KG1 (cell line): ENCODE data around the gene GSTT4.
"Not testable (repeated sequence)": the region's sequence is repeated elsewhere in the genome, so short reads cannot be mapped to it uniquely, and the experiment has no call there.

Experiments used
- DNase-seq: peaks from one replicate; lab custom pipeline; 2025; lab: John Stamatoyannopoulos, UW

GSTT4 gene

DNA sequence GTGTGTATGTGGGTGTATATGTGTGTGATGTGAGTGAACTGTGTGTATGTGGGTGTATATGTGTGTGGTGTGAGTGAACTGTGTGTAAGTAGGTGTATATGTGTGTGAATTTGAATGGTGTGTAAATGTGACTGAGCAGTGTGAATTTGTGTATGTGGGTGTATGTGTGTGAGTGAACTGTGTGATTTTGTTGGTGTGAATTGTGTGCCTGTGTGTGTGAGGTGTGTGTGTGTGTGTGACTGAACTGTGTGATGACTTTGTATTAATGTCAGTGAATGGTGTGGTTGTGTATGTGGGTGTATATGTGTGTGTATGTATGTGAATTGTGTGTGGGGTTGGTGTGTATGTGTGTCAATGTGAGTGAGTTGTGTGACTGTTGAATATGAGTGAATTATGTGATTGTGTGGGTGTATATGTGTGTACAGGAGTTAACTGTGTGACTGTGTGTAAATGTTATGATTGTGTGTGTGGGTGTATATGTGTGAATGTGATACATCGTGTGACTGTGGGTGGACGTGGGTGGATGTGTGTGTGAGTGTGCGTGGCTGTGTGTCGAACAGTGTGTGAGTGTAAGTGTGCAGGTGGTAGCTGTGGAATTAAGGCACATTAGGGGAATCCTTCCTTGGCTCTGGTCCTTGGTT, 18.6 kb downstream of the GSTT4 start:
- DNase-seq = not testable (repeated sequence)

DNA sequence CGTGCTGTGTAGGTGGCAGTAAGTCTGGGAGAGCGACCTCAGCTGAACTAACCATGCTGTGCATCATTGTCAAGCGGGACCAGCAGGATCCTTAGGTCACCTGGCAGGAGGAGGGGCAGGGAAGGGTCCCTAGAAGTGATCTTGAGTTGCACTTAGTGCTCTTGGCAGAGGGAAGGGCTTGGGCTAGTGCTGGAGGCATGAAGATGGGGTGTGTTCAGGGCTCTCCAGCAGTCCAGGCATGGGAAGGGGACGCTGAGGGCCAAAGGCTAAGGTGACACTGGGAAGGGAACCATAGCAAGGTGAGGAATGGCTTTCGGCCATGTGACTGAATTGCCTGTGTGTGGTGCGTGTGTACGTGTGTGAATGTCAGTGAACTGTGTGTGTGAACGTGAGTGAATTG, 19.2 kb downstream of the GSTT4 start:
- DNase-seq = not testable (repeated sequence)

DNA sequence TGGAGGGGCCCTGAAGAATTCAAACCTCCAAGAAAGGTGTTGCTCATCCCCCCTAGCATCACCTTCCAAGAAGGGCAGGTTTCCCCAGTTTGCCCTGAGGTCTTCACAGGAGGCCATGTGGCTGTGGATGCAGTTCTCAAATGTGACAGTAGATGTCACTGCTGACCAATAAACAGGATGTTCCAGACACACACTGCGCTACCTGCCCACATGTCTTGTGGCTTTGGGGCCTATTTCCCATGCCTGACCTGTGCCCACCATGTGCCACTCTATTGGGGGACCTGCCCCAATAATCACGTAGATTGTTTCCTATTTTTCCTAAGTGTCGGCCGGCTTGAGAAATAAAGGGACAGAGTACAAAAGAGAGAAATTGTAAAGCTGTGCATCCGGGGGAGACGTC, 20.8 kb downstream of the GSTT4 start:
- no peak for DNase-seq

GRCh38 chr22:23980567-23980966, 24.7 kb downstream of the GSTT4 start:
- DNase-seq = not testable (repeated sequence)

- DNase-seq = not testable (repeated sequence)
Observed at GRCh38 chr22:23979557-23980240, 25.6 kb downstream of the GSTT4 start, which contains the start of gene GSTT2. Gene GSTT2, plus strand, starts transcription at chr22:23980134.

GRCh38 chr22:23977304-23977703, 27.9 kb downstream of the GSTT4 start:
- not testable (repeated sequence) for DNase-seq

DNA sequence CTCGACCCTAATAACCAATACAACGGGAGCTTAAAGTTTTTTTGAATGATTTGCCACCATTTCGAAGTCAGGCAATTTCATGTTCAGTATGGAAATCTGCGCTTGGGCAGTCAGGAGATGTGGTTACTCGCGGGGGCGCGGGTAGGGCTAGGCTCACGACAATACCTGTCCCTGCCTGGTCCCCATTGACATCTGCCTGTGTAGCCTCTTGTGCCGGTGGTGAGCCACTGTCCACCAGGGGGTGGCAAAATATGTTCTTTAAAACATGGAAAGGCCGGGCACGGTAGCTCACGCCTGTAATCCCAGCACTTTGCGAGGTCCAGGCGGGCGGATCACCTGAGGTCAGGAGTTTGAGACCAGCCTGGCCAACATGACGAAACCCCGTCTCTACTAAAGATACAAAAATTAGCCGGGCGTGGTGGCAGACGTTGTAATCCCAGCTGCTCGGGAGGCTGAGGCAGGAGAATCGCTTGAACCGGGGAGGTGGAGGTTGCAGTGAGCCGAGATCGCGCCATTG, 30.4 kb downstream of the GSTT4 start:
- not testable (repeated sequence) for DNase-seq

DNA sequence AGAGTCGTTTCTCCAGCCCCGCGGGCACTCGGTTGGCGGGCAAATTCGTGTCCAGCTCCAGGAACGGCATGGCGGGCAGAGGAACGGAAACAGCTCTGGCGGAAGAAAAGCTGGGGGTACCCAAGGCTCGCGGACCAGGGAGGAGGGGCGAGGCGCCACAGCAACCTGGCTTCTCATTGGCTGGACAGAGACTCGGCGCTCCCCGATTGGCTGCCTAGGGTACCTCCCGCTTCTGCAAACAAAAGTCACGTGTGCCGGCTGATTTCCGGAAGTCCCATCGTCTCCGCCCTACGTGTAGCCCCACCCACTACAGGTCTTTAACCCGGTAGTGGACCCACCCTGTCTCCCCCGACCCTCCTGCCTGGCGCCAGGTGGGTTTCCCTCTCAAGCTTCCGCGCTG, 30.9 kb downstream of the GSTT4 start, which contains the start of gene DDT:
TSS of gene DDT (minus strand) at position 97 of the 400 bp plus-strand sequence. CDS start at position 70, 27 bp downstream.
- not testable (repeated sequence) for DNase-seq

- not testable (repeated sequence) for DNase-seq
Observed at GRCh38 chr22:23971927-23972326, 33.3 kb downstream of the GSTT4 start.

GRCh38 chr22:23970816-23971486, 34.3 kb downstream of the GSTT4 start:
- DNase-seq = no peak

GRCh38 chr22:23970201-23970641, 35.0 kb downstream of the GSTT4 start:
- no peak for DNase-seq

DNA sequence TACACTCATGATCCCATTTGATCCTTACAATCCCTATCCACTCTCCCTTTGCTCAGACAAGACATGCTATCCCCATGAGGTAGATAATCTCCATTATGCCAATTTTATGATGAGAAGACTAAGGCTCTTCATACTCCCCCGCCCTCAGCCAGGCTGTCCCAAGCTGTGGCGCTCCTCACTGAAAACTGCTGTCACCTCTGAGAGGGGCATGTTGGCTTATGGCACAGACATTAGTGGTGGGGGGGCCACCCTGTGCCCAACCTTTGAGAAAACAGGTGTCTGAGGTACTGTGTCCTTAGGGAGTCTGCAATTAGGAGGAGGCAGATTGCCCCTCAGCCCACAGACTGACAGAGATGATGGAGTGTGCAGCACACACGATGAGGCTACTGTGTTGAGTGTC, 36.2 kb downstream of the GSTT4 start:
- no peak for DNase-seq

- DNase-seq = not testable (repeated sequence)
Observed at GRCh38 chr22:23966568-23966967, 38.7 kb downstream of the GSTT4 start, which contains the start of gene DDTL. Gene DDTL, plus strand, starts transcription at chr22:23966888. Its CDS starts 27 bp downstream, at chr22:23966915.

DNA sequence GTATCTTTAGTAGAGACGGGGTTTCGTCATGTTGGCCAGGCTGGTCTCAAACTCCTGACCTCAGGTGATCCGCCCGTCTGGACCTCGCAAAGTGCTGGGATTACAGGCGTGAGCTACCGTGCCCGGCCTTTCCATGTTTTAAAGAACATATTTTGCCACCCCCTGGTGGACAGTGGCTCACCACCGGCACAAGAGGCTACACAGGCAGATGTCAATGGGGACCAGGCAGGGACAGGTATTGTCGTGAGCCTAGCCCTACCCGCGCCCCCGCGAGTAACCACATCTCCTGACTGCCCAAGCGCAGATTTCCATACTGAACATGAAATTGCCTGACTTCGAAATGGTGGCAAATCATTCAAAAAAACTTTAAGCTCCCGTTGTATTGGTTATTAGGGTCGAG, 39.2 kb downstream of the GSTT4 start:
- not testable (repeated sequence) for DNase-seq

DNA sequence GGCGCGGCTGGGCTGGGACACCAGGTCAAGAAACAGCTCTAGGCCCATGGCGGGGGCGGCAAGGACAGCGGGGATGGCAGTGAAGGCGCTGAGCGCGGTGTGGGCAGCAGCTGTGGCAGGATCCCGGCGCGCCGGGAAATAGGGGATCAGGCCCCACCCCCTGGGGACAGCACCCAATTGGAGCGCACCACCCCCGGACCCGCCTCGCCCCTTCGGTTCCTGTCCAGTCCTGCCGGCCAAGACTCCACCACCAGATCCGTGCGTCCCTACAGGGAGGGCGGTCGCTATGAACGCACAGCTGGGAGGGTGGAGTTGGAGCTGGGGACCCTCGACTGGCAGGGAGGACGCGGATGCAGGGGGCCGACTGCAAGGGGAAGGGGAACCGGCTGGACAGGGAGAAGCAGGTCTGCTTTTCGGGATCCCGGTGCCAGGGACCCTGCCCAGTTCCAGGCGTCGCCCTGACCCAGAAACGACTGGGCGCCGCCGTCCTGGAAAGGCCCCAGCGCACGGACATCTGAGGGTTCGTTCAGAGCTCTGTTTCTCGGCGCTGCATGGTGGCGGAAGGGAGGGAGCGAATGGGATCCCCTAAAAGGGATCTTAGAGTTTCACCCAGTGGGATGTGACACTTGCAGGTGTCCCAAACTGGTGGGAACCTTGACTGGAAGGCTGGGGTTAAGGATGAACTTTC, 44.0 kb downstream of the GSTT4 start, which contains the start of gene GSTT2B:
TSS of gene GSTT2B (minus strand) at position 112 of the 688 bp plus-strand sequence. CDS start at position 48, 64 bp downstream.
- DNase-seq = not testable (repeated sequence)

DNA sequence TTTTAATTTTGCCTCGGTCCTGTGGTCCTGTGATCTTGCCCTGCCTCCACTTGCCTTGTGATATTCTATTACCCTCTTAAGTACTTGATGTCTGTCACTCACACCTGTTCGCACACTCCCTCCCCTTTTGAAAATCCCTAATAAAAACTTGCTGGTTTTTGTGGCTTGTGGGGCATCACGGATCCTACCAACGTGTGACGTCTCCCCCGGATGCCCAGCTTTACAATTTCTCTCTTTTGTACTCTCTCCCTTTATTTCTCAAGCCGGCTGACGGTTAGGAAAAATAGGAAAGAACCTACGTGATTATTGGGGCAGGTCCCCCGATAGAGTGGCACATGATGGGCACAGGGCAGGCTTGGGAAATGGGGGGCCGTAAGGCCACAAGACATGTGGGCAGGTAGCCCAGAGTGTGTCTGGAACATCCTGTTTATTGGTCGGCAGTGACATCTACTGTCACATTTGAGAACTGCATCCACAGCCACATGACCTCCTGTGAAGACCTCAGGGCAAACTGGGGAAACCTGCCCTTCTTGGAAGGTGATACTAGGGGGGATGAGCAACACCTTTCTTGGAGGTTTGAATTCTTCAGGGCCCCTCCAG, 48.9 kb downstream of the GSTT4 start:
- DNase-seq = peak; percentile 92

GRCh38 chr22:23955886-23956285, 49.4 kb downstream of the GSTT4 start:
- DNase-seq = not testable (repeated sequence)

- DNase-seq = not testable (repeated sequence)
Observed at GRCh38 chr22:23954991-23955305, 50.3 kb downstream of the GSTT4 start.

DNA sequence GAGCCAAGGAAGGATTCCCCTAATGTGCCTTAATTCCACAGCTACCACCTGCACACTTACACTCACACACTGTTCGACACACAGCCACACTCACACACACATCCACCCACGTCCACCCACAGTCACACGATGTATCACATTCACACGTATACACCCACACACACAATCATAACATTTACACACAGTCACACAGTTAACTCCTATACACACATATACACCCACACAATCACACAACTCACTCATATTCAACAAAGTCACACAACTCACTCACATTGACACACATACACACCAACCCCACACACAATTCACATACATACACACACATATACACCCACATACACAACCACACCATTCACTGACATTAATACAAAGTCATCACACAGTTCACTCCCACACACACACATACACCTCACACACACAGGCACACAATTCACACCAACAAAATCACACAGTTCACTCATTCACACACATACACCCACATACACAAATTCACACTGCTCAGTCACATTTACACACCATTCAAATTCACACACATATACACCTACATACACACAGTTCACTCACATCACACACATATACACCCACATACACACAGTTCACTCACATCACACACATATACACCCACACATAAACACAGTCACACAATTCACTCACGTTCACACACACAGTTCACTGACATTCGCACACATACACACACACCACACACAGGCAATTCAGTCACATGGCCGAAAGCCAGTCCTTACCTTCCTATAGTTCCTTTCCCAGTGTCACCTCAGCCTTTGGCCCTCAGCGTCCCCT, 50.9 kb downstream of the GSTT4 start:
- DNase-seq = not testable (repeated sequence)

DNA sequence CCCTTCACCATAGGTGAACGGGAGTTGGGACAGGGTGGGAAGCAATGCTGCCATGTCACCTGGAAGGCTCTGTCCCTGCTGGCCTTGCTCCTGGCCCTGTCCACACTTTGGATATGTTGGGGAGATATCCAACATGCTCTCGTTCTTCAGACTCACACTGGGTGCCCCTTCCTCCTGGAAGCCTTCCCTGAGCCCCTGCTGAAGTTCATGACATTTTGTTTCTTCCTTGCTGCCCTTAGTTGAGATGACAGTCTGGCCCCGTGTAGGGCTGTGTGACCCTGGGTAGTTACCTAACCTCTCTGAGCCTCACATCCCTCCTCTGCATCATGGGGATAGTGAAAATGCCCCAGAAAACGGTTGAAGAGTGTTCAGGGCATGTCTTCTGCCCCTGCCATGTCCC, 51.8 kb downstream of the GSTT4 start:
- DNase-seq = not testable (repeated sequence)
